Neural crest cell (in vitro differentiated cells): ENCODE results near the gene FKBP2. TPM values are rescaled to one million over a fixed set of nuclear protein-coding genes. Genes with fewer than 3 reads are reported as not detected.

ENCODE experiments used
- DNase-seq: peaks from one replicate; pipeline ENCODE4 v3.0.0; 2021; ENCODE audit warnings: low read depth, mixed read lengths, low spot score
- H3K27ac Mint-ChIP-seq: one replicate; pipeline ENCODE4 v1.8.0; 2021; ENCODE audit warnings: mild to moderate bottlenecking, mixed read lengths; ENCODE audit not compliant: unreplicated experiment
- H3K27me3 Mint-ChIP-seq: 2 replicates; pipeline ENCODE4 v1.8.0; 2021; ENCODE audit warnings: low read depth, mild to moderate bottlenecking, mixed read lengths
- H3K36me3 Mint-ChIP-seq: 2 replicates; pipeline ENCODE4 v1.8.0; 2021; ENCODE audit warnings: low read depth, mild to moderate bottlenecking, mixed read lengths
- H3K4me1 Mint-ChIP-seq: 2 replicates; pipeline ENCODE4 v1.8.0; 2021; ENCODE audit warnings: mixed read lengths
- H3K4me3 Mint-ChIP-seq: one replicate; pipeline ENCODE4 v1.8.0; 2021; ENCODE audit warnings: mild to moderate bottlenecking, mixed read lengths
- H3K9me3 Mint-ChIP-seq: 2 replicates; pipeline ENCODE4 v1.8.0; 2021; ENCODE audit warnings: mixed read lengths
- total RNA-seq: library from RNA; stranded (reverse); gene quantifications from 2 replicates; pipeline ENCODE4 v1.2.1, GENCODE V29; 2021
- TF ChIP-seq, protein P1 (sequence below): fragments of 200-600 bp; sonication (generic); conservative IDR thresholded peaks from 2 replicates; pipeline ENCODE4 v1.5.0; 2021; ENCODE audit warnings: antibody characterized with exemption, mild to moderate bottlenecking

FKBP2 gene
- total RNA-seq, 1 donor from 2014 or later: 29.2 TPM

DNA sequence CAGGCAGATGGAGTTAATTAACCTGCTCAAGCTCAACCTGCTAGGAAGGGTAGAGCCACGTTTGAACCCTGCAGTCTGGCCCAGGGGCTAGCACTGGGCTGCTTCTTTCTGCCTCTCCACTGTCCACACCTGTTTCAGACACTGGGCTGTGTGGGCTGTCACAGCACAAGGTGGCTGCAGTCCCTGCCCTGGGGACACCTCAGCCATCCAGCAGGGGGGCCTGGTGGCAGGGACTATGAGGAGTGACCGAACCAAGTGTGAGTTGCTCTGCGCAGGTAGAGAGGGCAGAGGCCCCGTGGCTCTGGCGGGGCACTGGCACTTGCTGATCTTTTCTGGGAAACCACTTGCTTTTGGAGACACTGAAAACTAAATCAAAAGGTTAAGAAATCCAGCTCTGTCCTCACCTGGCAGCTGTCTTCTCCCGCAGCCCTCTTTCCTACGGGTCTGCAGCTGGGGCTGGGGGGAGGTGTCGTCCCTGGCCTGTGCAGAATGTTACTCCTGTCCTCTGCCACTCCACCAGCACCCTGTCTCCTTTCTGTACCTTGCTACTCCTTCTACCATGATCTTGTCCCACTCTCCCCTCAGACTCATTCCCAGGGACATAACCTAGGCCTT, 37.8 kb downstream of the FKBP2 start:
- H3K27me3 Mint-ChIP-seq: no peaks in the 10 kb centered on the region
- H3K4me1 Mint-ChIP-seq: peaks cover 5% of the 10 kb centered on the region
- H3K9me3 Mint-ChIP-seq: no peaks in the 10 kb centered on the region
- no peak for DNase-seq
- H3K36me3 Mint-ChIP-seq: no peaks in the 10 kb centered on the region
- TF ChIP-seq, protein P1, sequence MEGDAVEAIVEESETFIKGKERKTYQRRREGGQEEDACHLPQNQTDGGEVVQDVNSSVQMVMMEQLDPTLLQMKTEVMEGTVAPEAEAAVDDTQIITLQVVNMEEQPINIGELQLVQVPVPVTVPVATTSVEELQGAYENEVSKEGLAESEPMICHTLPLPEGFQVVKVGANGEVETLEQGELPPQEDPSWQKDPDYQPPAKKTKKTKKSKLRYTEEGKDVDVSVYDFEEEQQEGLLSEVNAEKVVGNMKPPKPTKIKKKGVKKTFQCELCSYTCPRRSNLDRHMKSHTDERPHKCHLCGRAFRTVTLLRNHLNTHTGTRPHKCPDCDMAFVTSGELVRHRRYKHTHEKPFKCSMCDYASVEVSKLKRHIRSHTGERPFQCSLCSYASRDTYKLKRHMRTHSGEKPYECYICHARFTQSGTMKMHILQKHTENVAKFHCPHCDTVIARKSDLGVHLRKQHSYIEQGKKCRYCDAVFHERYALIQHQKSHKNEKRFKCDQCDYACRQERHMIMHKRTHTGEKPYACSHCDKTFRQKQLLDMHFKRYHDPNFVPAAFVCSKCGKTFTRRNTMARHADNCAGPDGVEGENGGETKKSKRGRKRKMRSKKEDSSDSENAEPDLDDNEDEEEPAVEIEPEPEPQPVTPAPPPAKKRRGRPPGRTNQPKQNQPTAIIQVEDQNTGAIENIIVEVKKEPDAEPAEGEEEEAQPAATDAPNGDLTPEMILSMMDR: no peak
- no peak overlapping the region for H3K4me3 Mint-ChIP-seq
- no peak overlapping the region for H3K27ac Mint-ChIP-seq

DNA sequence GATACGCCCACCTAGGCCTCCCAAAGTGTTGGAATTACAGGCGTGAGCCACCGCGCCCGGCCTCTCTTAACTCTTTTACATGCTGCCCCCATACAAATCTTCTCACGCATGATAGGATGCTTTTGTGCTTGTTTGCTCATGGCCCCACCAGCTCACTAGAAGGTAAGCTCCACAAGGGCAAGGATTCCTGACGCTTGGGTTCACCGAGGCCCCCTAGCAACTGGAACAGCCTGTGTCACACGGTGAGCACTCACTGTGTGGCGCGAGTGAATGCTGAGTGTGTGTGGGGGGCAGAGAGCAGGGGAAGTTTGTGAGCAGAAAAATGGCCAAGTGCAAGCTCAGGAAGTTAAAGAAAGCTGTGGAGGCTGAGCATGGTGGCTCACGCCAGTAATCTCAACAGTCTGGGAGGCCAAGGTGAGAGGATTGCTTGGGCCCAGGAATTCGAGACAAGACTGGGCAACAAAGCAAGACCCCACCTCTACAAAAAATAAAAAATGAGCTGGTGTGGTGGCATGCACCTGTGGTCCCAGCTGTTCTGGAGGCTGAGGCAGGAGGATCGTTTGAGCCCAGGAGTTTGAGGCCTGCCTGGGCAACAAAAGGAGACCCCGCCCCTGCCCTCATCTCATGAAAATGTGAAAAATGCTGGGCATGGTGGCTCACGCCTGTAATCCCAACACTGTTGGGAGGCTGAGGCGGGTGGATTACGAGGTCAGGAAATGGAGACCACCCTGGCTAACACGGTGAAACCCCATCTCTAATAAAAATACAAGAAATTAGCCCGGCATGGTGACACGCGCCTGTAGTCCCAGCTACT, 41.3 kb downstream of the FKBP2 start:
- TF ChIP-seq, protein P1: no peak
- H3K4me3 Mint-ChIP-seq: peak overlapping the region; percentile 59
- peaks cover 15% of the 10 kb centered on the region for H3K4me1 Mint-ChIP-seq
- DNase-seq: no peak
- H3K36me3 Mint-ChIP-seq: no peaks in the 10 kb centered on the region
- peak overlapping the region; percentile 57 for H3K27ac Mint-ChIP-seq
- H3K27me3 Mint-ChIP-seq: peaks cover 6% of the 10 kb centered on the region
- no peaks in the 10 kb centered on the region for H3K9me3 Mint-ChIP-seq

DNA sequence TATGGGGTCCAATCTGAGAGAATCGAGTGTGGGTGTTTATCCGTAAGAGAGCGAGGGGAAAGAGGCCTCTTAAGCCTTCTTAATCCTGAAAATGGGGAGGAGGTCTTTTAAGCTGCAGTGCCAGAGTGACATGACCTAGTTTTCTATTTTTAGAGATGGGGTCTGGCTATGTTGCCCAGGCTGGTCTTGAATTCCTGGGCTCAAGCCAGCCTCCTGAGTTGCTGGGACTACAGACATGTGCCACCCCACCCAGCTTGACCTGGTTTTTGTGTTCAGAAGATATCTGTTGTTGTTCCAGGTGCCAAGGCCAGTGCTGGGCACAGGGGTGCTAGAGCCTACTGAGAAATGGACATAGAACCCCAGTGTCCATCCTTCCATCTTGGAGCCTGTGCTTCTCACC, 42.2 kb downstream of the FKBP2 start:
- Mint-ChIP-seq H3K36me3 (no peaks in the 10 kb centered on the region), H3K27me3 (peaks cover 6% of the 10 kb centered on the region), H3K27ac (no peak overlapping the region), H3K4me1 (peaks cover 15% of the 10 kb centered on the region), H3K9me3 (no peaks in the 10 kb centered on the region), H3K4me3 (peak overlapping the region; percentile 81)
- TF ChIP-seq, protein P1: no peak
- DNase-seq: no peak

DNA sequence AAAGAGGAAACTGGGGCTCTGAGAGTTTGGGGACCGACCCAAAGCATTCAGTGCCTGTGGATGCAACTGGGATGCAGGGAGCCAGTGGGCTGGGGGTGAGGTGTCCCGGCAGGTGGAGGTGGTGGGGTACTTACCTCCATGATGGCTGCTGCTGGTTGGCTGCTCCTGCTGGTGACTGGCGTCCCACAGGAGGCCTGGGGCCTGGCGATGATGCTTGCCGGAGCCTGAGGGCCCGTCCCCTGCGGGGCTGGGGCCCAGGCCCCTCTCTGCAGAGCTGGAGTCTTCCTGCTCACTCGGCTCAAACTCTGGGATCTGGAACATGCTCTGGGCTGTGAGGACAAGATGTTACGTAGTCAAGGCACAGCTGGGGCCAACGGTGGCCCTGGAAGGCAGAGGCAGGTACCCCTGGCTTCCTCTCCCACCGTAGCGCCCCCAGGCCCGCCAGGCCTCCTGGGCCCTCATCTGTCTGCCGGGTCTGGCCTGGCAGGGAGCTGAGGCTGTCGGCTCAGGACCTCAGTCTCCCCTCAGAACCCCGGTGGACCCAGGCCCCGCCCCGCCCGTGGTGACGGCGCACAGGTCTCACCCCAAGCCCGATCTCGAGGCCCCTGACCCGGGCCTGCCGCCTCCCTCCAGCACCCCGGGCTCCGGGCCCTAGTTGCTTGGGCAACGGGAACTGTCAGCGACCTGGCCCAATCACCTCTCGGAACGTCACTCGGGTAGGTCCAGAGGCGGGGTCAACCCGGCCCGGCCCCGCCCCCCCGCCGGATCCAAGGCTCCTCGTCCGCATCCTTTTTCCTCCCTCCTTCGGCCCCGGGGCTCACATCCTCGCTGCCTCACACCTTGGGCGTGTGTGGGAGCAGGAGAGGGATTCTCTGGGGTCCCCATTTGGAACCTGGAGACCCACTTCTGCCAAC, 43.4 kb downstream of the FKBP2 start, which contains the start of gene BAD:
Gene BAD (minus strand): TSS at position 618 of the 914 bp plus-strand sequence. CDS start 297 bp downstream, at position 321.
- H3K4me1 Mint-ChIP-seq: peaks cover 15% of the 10 kb centered on the region
- TF ChIP-seq, protein P1: no peak
- H3K9me3 Mint-ChIP-seq: no peaks in the 10 kb centered on the region
- H3K36me3 Mint-ChIP-seq: no peaks in the 10 kb centered on the region
- peak within 1 kb of the TSS; percentile 27 for H3K27ac Mint-ChIP-seq
- peak; percentile 85 for DNase-seq
- H3K4me3 Mint-ChIP-seq: peak within 1 kb of the TSS; percentile 92
- H3K27me3 Mint-ChIP-seq: peaks cover 12% of the 10 kb centered on the region
